ENCODE data around the gene ENOPH1. TPM values are rescaled to one million over a fixed set of nuclear protein-coding genes. Genes with fewer than 3 reads are reported as not detected.

ENOPH1 gene
- polyA plus RNA-seq, 3 donors from 2014 or later: 48.5 to 53.7 (median 53.2) TPM

DNA sequence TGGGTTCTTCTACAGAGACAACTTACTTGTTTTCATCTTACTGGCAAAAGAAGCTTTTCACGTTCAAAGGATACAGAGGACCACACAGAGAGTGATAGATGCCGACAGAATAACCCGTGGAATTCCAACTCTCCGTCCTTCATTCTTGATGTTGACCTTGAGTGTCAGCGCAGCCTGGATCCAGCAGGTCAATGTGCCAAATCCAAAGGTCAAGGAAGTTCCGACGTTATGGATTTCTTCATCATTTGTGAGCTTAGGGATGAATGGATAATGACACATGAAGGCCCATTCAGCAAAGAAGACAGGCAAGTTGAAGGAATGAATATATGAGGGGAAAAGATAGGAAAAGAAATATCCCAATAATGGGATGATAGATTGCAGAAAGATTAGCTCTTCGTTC lies 59.6 kb downstream of the ENOPH1 start:
- Mint-ChIP-seq H3K27me3 (ENCODE audit: low read depth in 3 of 3) (no peaks in the 10 kb centered on the region), H3K4me1 (no peaks in the 10 kb centered on the region), H3K4me3 (no peak overlapping the region), H3K36me3 (peaks cover 0 to 5% (median under 1%) of the 10 kb centered on the region in 3 donors), H3K27ac (no peak overlapping the region), H3K9me3 (peaks cover 0 to 2% (median 0%) of the 10 kb centered on the region in 6 donors)
- no peak for DNase-seq

GRCh38 chr4:82491251-82491960 lies 61.0 kb downstream of the ENOPH1 start:
- no peak overlapping the region for H3K4me3 Mint-ChIP-seq
- H3K36me3 Mint-ChIP-seq: peaks cover 0 to 4% (median 0%) of the 10 kb centered on the region in 3 donors
- H3K27ac Mint-ChIP-seq: no peak overlapping the region
- H3K27me3 Mint-ChIP-seq (ENCODE audit: low read depth in 3 of 3): no peaks in the 10 kb centered on the region
- no peaks in the 10 kb centered on the region for H3K4me1 Mint-ChIP-seq
- peaks cover 0 to 2% (median 0%) of the 10 kb centered on the region in 6 donors for H3K9me3 Mint-ChIP-seq
- no peak for DNase-seq

DNA sequence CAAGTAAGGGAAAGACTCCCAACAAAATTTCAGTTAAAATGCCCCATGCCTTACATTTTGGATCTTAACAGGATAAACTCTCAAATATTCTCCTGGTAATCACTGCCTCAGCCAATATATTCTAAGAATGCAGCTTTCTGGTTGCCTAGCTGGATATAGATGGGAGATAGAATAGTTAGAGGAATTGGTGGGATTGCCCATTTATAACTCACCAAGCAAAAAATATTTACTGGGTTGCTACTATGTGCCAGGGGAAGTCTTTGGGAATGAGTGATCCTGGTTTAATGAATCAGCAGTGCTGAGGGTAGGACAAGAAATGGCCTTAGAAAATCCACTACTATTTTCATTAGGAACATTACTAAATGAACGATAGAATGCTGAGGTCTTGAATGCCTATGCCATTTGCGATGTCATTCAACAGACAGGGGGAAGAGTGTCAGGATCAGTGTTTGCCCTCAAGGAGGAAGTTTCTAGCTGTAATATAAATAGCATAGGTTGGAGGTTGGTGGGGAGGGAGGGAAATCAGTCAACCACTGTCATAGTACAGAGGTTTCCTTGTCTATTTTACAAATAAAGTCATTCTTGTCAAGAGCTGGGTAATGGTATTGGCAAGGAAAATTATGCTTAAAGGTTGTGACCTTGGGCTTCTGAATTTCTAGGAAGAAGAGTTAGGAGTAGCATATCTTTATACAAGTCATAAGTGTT lies 63.5 kb downstream of the ENOPH1 start:
- H3K27ac Mint-ChIP-seq: no peak overlapping the region
- no peak for DNase-seq
- H3K4me3 Mint-ChIP-seq: no peak overlapping the region
- H3K36me3 Mint-ChIP-seq: no peaks in the 10 kb centered on the region
- no peaks in the 10 kb centered on the region for H3K27me3 Mint-ChIP-seq (ENCODE audit: low read depth in 3 of 3)
- H3K4me1 Mint-ChIP-seq: no peaks in the 10 kb centered on the region
- H3K9me3 Mint-ChIP-seq: no peaks in the 10 kb centered on the region

GRCh38 chr4:82495666-82496065 lies 65.3 kb downstream of the ENOPH1 start:
- Mint-ChIP-seq H3K27ac (no peak overlapping the region), H3K9me3 (no peaks in the 10 kb centered on the region)

DNA sequence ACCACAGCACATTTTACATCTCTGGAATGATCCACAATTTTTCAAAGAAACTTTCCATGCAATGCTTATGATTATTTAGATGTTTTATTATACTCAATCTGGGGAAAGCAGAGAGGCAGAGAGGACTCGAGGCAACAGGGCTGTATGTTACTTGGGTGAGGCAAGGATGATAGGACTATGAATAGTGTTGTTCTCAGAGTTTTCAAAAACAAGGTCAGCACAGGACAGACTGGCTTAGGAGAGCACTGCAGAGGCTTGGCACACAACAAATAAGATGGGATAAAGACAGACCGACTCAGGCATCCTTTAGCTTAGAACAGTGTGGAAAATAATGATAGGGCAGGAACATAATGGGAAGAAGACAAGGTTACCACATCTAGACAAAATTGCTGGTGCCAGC lies 66.0 kb downstream of the ENOPH1 start:
- Mint-ChIP-seq H3K27me3 (ENCODE audit: low read depth in 3 of 3) (peaks cover 0 to 2% (median 0%) of the 10 kb centered on the region in 3 donors), H3K36me3 (no peaks in the 10 kb centered on the region), H3K27ac (no peak overlapping the region), H3K9me3 (no peaks in the 10 kb centered on the region), H3K4me1 (no peaks in the 10 kb centered on the region), H3K4me3 (no peak overlapping the region)
- DNase-seq: no peak

More at GRCh38 chr4:82495666-82496065, 65.3 kb downstream of the ENOPH1 start:
- Mint-ChIP-seq H3K4me1 (no peaks in the 10 kb centered on the region), H3K27me3 (ENCODE audit: low read depth in 3 of 3) (peaks cover 0 to 2% (median 0%) of the 10 kb centered on the region in 3 donors), H3K36me3 (no peaks in the 10 kb centered on the region), H3K4me3 (no peak overlapping the region)
- DNase-seq: no peak

DNA sequence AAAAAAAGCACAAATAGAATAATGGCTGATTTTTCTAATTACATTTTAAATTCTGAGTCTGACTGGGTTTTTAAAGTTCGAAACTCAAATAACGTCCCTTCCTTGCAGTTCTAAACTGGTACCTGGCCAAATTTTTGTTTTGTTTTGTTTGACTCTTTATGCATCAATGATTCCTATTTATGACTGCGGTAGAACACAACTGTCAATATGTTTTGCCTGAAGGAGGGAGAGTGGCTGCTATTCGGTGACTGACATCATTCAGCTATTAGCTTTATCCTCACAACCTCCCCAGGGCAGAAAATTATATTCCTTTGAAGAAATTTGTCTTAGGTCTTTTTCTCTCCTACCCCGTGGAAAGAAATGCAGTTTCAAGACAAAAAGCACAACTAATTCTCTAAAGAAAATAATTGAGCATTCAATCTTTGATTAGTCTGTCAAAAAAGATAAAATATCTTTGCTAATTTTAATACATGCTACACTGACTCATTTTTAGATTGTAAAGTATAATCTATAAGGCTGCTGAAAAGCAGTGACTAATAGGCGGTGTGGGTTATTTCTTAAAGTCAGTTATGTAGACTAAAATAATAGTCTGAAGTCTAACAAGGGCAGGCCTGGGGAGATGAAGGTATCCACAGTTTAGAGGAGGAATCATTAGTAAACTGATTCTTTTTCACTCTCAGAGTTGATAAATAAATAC lies 69.5 kb downstream of the ENOPH1 start:
- H3K27me3 Mint-ChIP-seq (ENCODE audit: low read depth in 3 of 3): peaks cover 0 to 2% (median 1%) of the 10 kb centered on the region in 3 donors
- no peak overlapping the region for H3K4me3 Mint-ChIP-seq
- no peak overlapping the region for H3K27ac Mint-ChIP-seq

GRCh38 chr4:82500435-82501153 lies 70.2 kb downstream of the ENOPH1 start:
- no peaks in the 10 kb centered on the region for H3K9me3 Mint-ChIP-seq
- H3K27ac Mint-ChIP-seq: no peak overlapping the region
- peaks cover 0 to 2% (median 1%) of the 10 kb centered on the region in 3 donors for H3K27me3 Mint-ChIP-seq (ENCODE audit: low read depth in 3 of 3)
- no peaks in the 10 kb centered on the region for H3K36me3 Mint-ChIP-seq
- no peak for DNase-seq
- H3K4me3 Mint-ChIP-seq: no peak overlapping the region
- no peaks in the 10 kb centered on the region for H3K4me1 Mint-ChIP-seq

More for the DNA sequence above, 69.5 kb downstream of the ENOPH1 start:
- Mint-ChIP-seq H3K9me3 (no peaks in the 10 kb centered on the region), H3K4me1 (no peaks in the 10 kb centered on the region), H3K36me3 (no peaks in the 10 kb centered on the region)
- DNase-seq: no peak

- H3K27ac Mint-ChIP-seq: no peak overlapping the region
- H3K27me3 Mint-ChIP-seq (ENCODE audit: low read depth in 3 of 3): peaks cover 0 to 2% (median 1%) of the 10 kb centered on the region in 3 donors
- H3K9me3 Mint-ChIP-seq: no peaks in the 10 kb centered on the region
- DNase-seq: no peak
- H3K4me3 Mint-ChIP-seq: no peak overlapping the region
- H3K36me3 Mint-ChIP-seq: no peaks in the 10 kb centered on the region
- no peaks in the 10 kb centered on the region for H3K4me1 Mint-ChIP-seq
Observed at GRCh38 chr4:82501154-82501442, 70.7 kb downstream of the ENOPH1 start.

GRCh38 chr4:82508011-82508410 lies 77.6 kb downstream of the ENOPH1 start:
- Mint-ChIP-seq H3K36me3 (no peaks in the 10 kb centered on the region), H3K9me3 (no peaks in the 10 kb centered on the region), H3K27ac (no peak overlapping the region), H3K4me1 (no peaks in the 10 kb centered on the region), H3K4me3 (no peak overlapping the region), H3K27me3 (ENCODE audit: low read depth in 3 of 3) (peaks cover 2 to 6% (median 5%) of the 10 kb centered on the region in 3 donors)
- no peak for DNase-seq

GRCh38 chr4:82508806-82509428 lies 78.5 kb downstream of the ENOPH1 start:
- Mint-ChIP-seq H3K4me1 (no peaks in the 10 kb centered on the region), H3K9me3 (no peaks in the 10 kb centered on the region), H3K4me3 (no peak overlapping the region)

DNA sequence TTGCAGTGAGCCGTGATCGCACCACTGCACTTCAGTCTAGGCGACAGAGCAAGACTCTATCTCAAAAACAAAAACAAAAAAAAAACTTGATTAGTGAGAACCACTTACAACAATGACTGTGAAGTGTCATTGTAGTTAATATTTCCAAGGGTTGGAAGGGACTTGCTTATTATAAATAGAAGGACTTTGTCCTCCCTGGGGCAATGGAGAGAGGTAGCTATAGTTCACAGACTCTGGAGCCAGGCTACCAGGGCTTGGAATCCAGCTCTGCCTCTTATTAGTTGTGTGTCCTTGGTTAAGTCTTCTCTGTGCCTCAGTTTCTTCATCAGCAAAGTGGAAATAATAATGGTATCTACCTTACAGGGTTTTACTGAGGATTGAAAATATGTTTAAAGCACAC lies 79.8 kb downstream of the ENOPH1 start:
- no peak for DNase-seq
- Mint-ChIP-seq H3K27ac (no peak overlapping the region), H3K9me3 (no peaks in the 10 kb centered on the region), H3K4me1 (no peaks in the 10 kb centered on the region), H3K27me3 (ENCODE audit: low read depth in 3 of 3) (peaks cover 4 to 9% (median 8%) of the 10 kb centered on the region in 3 donors), H3K36me3 (no peaks in the 10 kb centered on the region), H3K4me3 (no peak overlapping the region)

More at GRCh38 chr4:82508806-82509428, 78.5 kb downstream of the ENOPH1 start:
- H3K36me3 Mint-ChIP-seq: no peaks in the 10 kb centered on the region
- H3K27ac Mint-ChIP-seq: no peak overlapping the region
- DNase-seq: no peak
- peaks cover 4 to 6% (median 6%) of the 10 kb centered on the region in 3 donors for H3K27me3 Mint-ChIP-seq (ENCODE audit: low read depth in 3 of 3)
